PFSK-1 (cell line): Measurements from ENCODE around the gene ZBTB25.

Source experiments
- FOXP2 ChIP-seq: optimal IDR thresholded peaks from 2 replicates; pipeline ENCODE3; 2011; ENCODE audit warnings: borderline replicate concordance, control low read depth, inconsistent platforms; ENCODE audit not compliant: insufficient read depth; ENCODE audit errors: extremely low read length, extremely low read depth
- POLR2AphosphoS5 ChIP-seq: IDR thresholded peaks from 2 replicates; pipeline ENCODE4 v1.6.1; 2012; ENCODE audit warnings: low read depth, mild to moderate bottlenecking, control low read depth, low read length, moderate library complexity
- REST ChIP-seq, 2 experiments: IDR thresholded peaks; 2 replicates each; pipeline versions ENCODE4 v1.6.1 to v1.8.0; 2011 to 2012; ENCODE audit warnings: low read depth in 2 of 2, low read length in 2 of 2, control low read depth in 1 of 2, inconsistent platforms in 1 of 2, mild to moderate bottlenecking in 1 of 2, moderate library complexity in 1 of 2; ENCODE audit not compliant: insufficient read depth in 1 of 2
- SIN3A ChIP-seq: IDR thresholded peaks from 2 replicates; pipeline ENCODE4 v1.6.1; 2012; ENCODE audit warnings: mild to moderate bottlenecking, low read length, moderate library complexity, borderline replicate concordance; ENCODE audit not compliant: insufficient read depth
- TAF1 ChIP-seq: IDR thresholded peaks from 2 replicates; pipeline ENCODE4 v1.6.1; 2012; ENCODE audit warnings: low read length, control low read depth, borderline replicate concordance; ENCODE audit not compliant: insufficient read depth

The ZBTB25 gene

GRCh38 chr14:64493455-64493854 is 10.2 kb downstream of the ZBTB25 start:
- TF ChIP-seq POLR2AphosphoS5 (no peak), TAF1 (no peak), SIN3A (no peak), REST (IDR thresholded peaks at IDR 0.05; ENCODE audit: insufficient read depth in 1 of 2, low read depth in 2 of 2, low read length in 2 of 2) (no peak), FOXP2 (no peak)

DNA sequence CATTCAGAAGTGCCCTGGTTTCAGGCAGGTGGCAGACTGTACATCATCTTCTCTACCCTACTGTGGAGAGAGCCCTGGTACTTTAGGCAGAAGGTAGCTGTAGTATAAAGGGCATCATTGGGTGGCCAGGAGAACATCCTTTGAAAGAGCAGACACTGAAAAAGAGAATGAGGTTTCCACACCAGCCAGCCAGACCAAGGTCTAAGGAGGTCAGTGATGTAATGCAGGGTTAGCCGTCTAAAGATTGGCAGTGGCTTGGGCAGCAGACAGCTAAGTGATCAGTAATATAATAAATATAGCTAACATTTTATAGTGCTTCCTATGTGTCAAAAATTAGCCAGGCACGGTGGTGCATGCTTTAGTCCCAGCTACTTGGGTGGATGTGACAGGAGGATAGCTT is 12.0 kb downstream of the ZBTB25 start:
- no peak for TF ChIP-seq SIN3A
- no peak for TF ChIP-seq TAF1
- no peak for TF ChIP-seq FOXP2
- TF ChIP-seq POLR2AphosphoS5: no peak
- no peak for TF ChIP-seq REST (IDR thresholded peaks at IDR 0.05; ENCODE audit: insufficient read depth in 1 of 2, low read depth in 2 of 2, low read length in 2 of 2)

- no peak for TF ChIP-seq POLR2AphosphoS5
- TF ChIP-seq REST (IDR thresholded peaks at IDR 0.05; ENCODE audit: insufficient read depth in 1 of 2, low read depth in 2 of 2, low read length in 2 of 2): no peak
- no peak for TF ChIP-seq TAF1
- no peak for TF ChIP-seq FOXP2
- TF ChIP-seq SIN3A: no peak
These were observed 15.0 kb downstream of the ZBTB25 start for GRCh38 chr14:64488590-64489099.

DNA sequence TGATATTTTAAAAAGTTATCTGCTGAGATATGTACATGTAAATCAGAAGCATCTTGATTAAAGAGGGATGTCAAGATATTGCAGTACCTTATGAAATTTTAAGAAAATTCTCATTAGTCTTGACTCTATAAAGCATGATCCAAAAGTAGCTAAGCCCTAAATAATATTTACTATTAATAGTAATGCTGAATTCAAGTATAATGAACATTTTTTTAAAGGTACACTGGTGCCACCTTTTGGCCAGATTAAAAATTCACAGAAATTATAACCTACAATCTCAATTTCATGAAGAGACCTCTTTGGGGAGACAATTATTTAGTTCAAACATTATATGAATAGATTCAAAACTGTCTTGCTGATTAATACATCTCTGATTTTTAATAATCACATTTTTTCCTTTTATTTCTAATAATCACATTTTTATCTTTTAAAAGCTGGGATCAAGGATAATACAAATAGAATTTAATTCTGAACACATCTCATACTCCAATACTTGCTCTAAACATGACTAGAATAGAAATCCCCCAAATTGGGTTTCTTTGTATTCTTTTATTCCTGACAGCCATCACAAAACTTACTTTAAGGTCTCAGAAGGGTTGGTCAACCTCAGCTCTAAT is 24.9 kb downstream of the ZBTB25 start:
- TF ChIP-seq POLR2AphosphoS5 (no peak), TAF1 (no peak), REST (IDR thresholded peaks at IDR 0.05; ENCODE audit: insufficient read depth in 1 of 2, low read depth in 2 of 2, low read length in 2 of 2) (no peak), SIN3A (no peak), FOXP2 (no peak)
